ENCODE data around the gene DPM1. TPM values are rescaled to one million over a fixed set of nuclear protein-coding genes. Genes with fewer than 3 reads are reported as not detected.

DPM1 gene
- total and polyA plus RNA-seq, 7 experiments from 2014 or later, result 19.4 to 80.9 (median 43.2) TPM

- ChIA-PET CTCF (interaction anchor here (0.6 to 1.5 kb wide), 4 partner anchors 17 to 165 kb away, joined by 3 to 6 read pairs (median 4); partner anchors contain the start of gene ADNP), POLR2A (interaction anchor here (0.9 to 3.2 kb wide), 8 partner anchors 11 to 447 kb away, joined by 3 to 95 read pairs (median 14); partner anchors contain the start of genes ADNP, BCAS4 and PTPN1)
- no peak for DNase-seq
- peak overlapping the region; percentile 92 to 99 (median 98) for H3K4me3 Mint-ChIP-seq
- peaks cover 0 to 2% (median 0%) of the 10 kb centered on the region in 5 donors for H3K27me3 Mint-ChIP-seq
- H3K36me3 Mint-ChIP-seq, result peaks cover 0 to 19% (median 11%) of the 10 kb centered on the region in 5 donors
- H3K4me1 ChIP-seq (ENCODE audit: control insufficient read depth in 2 of 2, insufficient read depth in 2 of 2, low read length in 2 of 2), result peaks cover 22 to 25% of the 10 kb centered on the region in 2 donors
- H3K27ac Mint-ChIP-seq, result peak overlapping the region; percentile 97 to 100 (median 100)
- peak overlapping the region; percentile 93 for H3K27ac ChIP-seq (ENCODE audit: low read depth, low read length)
- peaks cover 4 to 37% (median 7%) of the 10 kb centered on the region in 3 experiments for H3K36me3 ChIP-seq (ENCODE audit: control insufficient read depth in 2 of 3, insufficient read depth in 3 of 3, low read length in 3 of 3)
- no peak for ATAC-seq
- intact Hi-C loops (cut with micrococcal nuclease), result no loop called here
- peaks cover 25 to 82% (median 65%) of the 10 kb centered on the region in 7 donors for H3K4me1 Mint-ChIP-seq
- peaks cover 0 to 3% (median 0%) of the 10 kb centered on the region in 11 donors for H3K9me3 Mint-ChIP-seq
- H3K4me3 ChIP-seq (ENCODE audit: low read length), result peak overlapping the region; percentile 93
- H3K9me3 ChIP-seq (ENCODE audit: control insufficient read depth in 2 of 3, low read length in 3 of 3), result no peaks in the 10 kb centered on the region
- H3K27me3 ChIP-seq (ENCODE audit: control insufficient read depth in 2 of 2, insufficient read depth in 2 of 2, low read length in 2 of 2), result no peaks in the 10 kb centered on the region
These were observed 1.1 kb downstream of the DPM1 start for GRCh38 chr20:50957276-50957675.

GRCh38 chr20:50953821-50954220 lies 4.5 kb downstream of the DPM1 start:
- CTCF ChIA-PET, result interaction anchor here (0.6 kb wide), 1 partner anchor 1093 kb away, joined by 3 read pairs; no protein-coding TSS in a partner anchor

GRCh38 chr20:50953196-50953595 lies 5.1 kb downstream of the DPM1 start:
- Histone ChIP-seq H3K4me3 (ENCODE audit: low read length) (no peak overlapping the region), H3K27ac (ENCODE audit: low read depth, low read length) (no peak overlapping the region), H3K4me1 (ENCODE audit: control insufficient read depth in 2 of 2, insufficient read depth in 2 of 2, low read length in 2 of 2) (peaks cover 13 to 18% of the 10 kb centered on the region in 2 donors), H3K9me3 (ENCODE audit: control insufficient read depth in 2 of 3, low read length in 3 of 3) (no peaks in the 10 kb centered on the region), H3K36me3 (ENCODE audit: control insufficient read depth in 2 of 3, insufficient read depth in 3 of 3, low read length in 3 of 3) (peaks cover 21 to 66% (median 22%) of the 10 kb centered on the region in 3 experiments), H3K27me3 (ENCODE audit: control insufficient read depth in 2 of 2, insufficient read depth in 2 of 2, low read length in 2 of 2) (no peaks in the 10 kb centered on the region)
- ChIA-PET POLR2A (interaction anchor here (1.0 kb wide), 1 partner anchor 21 kb away, joined by 3 read pairs; no protein-coding TSS in a partner anchor), CTCF (no interaction called here)
- Mint-ChIP-seq H3K36me3 (peaks cover 8 to 29% (median 17%) of the 10 kb centered on the region in 5 donors), H3K9me3 (peaks cover 0 to 3% (median 0%) of the 10 kb centered on the region in 11 donors), H3K4me3 (no peak overlapping the region), H3K27ac (no peak overlapping the region), H3K27me3 (no peaks in the 10 kb centered on the region), H3K4me1 (peaks cover 27 to 56% (median 39%) of the 10 kb centered on the region in 7 donors)
- intact Hi-C loops (cut with micrococcal nuclease), result no loop called here
- no peak for DNase-seq
- ATAC-seq, result no peak

More at GRCh38 chr20:50953821-50954220, 4.5 kb downstream of the DPM1 start:
- intact Hi-C loops (cut with micrococcal nuclease), result no loop called here
- H3K27me3 Mint-ChIP-seq, result peaks cover 0 to 2% (median 0%) of the 10 kb centered on the region in 5 donors
- H3K4me1 Mint-ChIP-seq, result peaks cover 27 to 62% (median 42%) of the 10 kb centered on the region in 7 donors
- H3K4me3 Mint-ChIP-seq, result no peak overlapping the region
- H3K36me3 ChIP-seq (ENCODE audit: control insufficient read depth in 2 of 3, insufficient read depth in 3 of 3, low read length in 3 of 3), result peaks cover 17 to 63% (median 18%) of the 10 kb centered on the region in 3 experiments
- no peak overlapping the region for H3K27ac ChIP-seq (ENCODE audit: low read depth, low read length)
- POLR2A ChIA-PET, result no interaction called here
- ATAC-seq, result no peak
- no peak overlapping the region for H3K27ac Mint-ChIP-seq
- H3K27me3 ChIP-seq (ENCODE audit: control insufficient read depth in 2 of 2, insufficient read depth in 2 of 2, low read length in 2 of 2), result no peaks in the 10 kb centered on the region
- no peak for DNase-seq
- peaks cover 13 to 18% of the 10 kb centered on the region in 2 donors for H3K4me1 ChIP-seq (ENCODE audit: control insufficient read depth in 2 of 2, insufficient read depth in 2 of 2, low read length in 2 of 2)
- no peaks in the 10 kb centered on the region for H3K9me3 ChIP-seq (ENCODE audit: control insufficient read depth in 2 of 3, low read length in 3 of 3)
- H3K9me3 Mint-ChIP-seq, result peaks cover 0 to 3% (median 0%) of the 10 kb centered on the region in 11 donors
- H3K4me3 ChIP-seq (ENCODE audit: low read length), result no peak overlapping the region
- H3K36me3 Mint-ChIP-seq, result peaks cover 8 to 27% (median 17%) of the 10 kb centered on the region in 5 donors

- POLR2A ChIA-PET, result interaction anchor here (1.0 to 3.0 kb wide), 3 partner anchors 10 to 17 kb away, joined by 3 to 15 read pairs (median 5); partner anchors contain the start of genes ADNP, DPM1 and MOCS3
- ATAC-seq, result no peak
- peaks cover 0 to 1% (median 0%) of the 10 kb centered on the region in 11 donors for H3K9me3 Mint-ChIP-seq
These were observed 10.1 kb downstream of the DPM1 start for GRCh38 chr20:50948132-50948785.

GRCh38 chr20:50943069-50943468 lies 15.3 kb downstream of the DPM1 start:
- peak overlapping the region in 2 of 9 donors; percentile 12 to 33 for H3K27ac Mint-ChIP-seq
- H3K27me3 ChIP-seq (ENCODE audit: control insufficient read depth in 2 of 2, insufficient read depth in 2 of 2, low read length in 2 of 2), result no peaks in the 10 kb centered on the region
- no peaks in the 10 kb centered on the region for H3K9me3 ChIP-seq (ENCODE audit: control insufficient read depth in 2 of 3, low read length in 3 of 3)
- no peak for DNase-seq
- peaks cover 4 to 29% (median 13%) of the 10 kb centered on the region in 5 donors for H3K36me3 Mint-ChIP-seq
- no peak overlapping the region for H3K4me3 ChIP-seq (ENCODE audit: low read length)
- H3K4me1 ChIP-seq (ENCODE audit: control insufficient read depth in 2 of 2, insufficient read depth in 2 of 2, low read length in 2 of 2), result no peaks in the 10 kb centered on the region
- H3K36me3 ChIP-seq (ENCODE audit: control insufficient read depth in 2 of 3, insufficient read depth in 3 of 3, low read length in 3 of 3), result peaks cover 28 to 85% (median 37%) of the 10 kb centered on the region in 3 experiments
- H3K9me3 Mint-ChIP-seq, result no peaks in the 10 kb centered on the region
- no peaks in the 10 kb centered on the region for H3K27me3 Mint-ChIP-seq
- POLR2A ChIA-PET, result interaction anchor here (2.8 to 3.5 kb wide), 2 partner anchors 12 to 15 kb away, joined by 12 to 19 read pairs; partner anchors contain the start of genes ADNP, DPM1 and MOCS3
- no peak overlapping the region for H3K27ac ChIP-seq (ENCODE audit: low read depth, low read length)
- H3K4me1 Mint-ChIP-seq, result peaks cover 0 to 5% (median 0%) of the 10 kb centered on the region in 7 donors
- H3K4me3 Mint-ChIP-seq, result no peak overlapping the region
- CTCF ChIA-PET, result no interaction called here
- peak; percentile 44 for ATAC-seq
- intact Hi-C loops (cut with micrococcal nuclease), result no loop called here

More at GRCh38 chr20:50948132-50948785, 10.1 kb downstream of the DPM1 start:
- Mint-ChIP-seq H3K4me3 (no peak overlapping the region), H3K36me3 (peaks cover 12 to 41% (median 22%) of the 10 kb centered on the region in 5 donors), H3K27me3 (no peaks in the 10 kb centered on the region), H3K27ac (peak overlapping the region in 1 of 9 donors; percentile 42), H3K4me1 (peaks cover 3 to 21% (median 12%) of the 10 kb centered on the region in 7 donors)
- Histone ChIP-seq H3K4me1 (ENCODE audit: control insufficient read depth in 2 of 2, insufficient read depth in 2 of 2, low read length in 2 of 2) (no peaks in the 10 kb centered on the region), H3K4me3 (ENCODE audit: low read length) (no peak overlapping the region), H3K27me3 (ENCODE audit: control insufficient read depth in 2 of 2, insufficient read depth in 2 of 2, low read length in 2 of 2) (no peaks in the 10 kb centered on the region), H3K9me3 (ENCODE audit: control insufficient read depth in 2 of 3, low read length in 3 of 3) (no peaks in the 10 kb centered on the region), H3K27ac (ENCODE audit: low read depth, low read length) (no peak overlapping the region), H3K36me3 (ENCODE audit: control insufficient read depth in 2 of 3, insufficient read depth in 3 of 3, low read length in 3 of 3) (peaks cover 36 to 90% (median 43%) of the 10 kb centered on the region in 3 experiments)
- intact Hi-C loops (cut with micrococcal nuclease), result no loop called here
- CTCF ChIA-PET, result interaction anchor here (0.9 kb wide), 1 partner anchor 154 kb away, joined by 3 read pairs; the partner anchor contains the start of gene BCAS4
- no peak for DNase-seq

GRCh38 chr20:50933589-50933988 lies 24.7 kb downstream of the DPM1 start:
- Histone ChIP-seq H3K27me3 (ENCODE audit: control insufficient read depth in 2 of 2, insufficient read depth in 2 of 2, low read length in 2 of 2) (no peaks in the 10 kb centered on the region), H3K9me3 (ENCODE audit: control insufficient read depth in 2 of 3, low read length in 3 of 3) (no peaks in the 10 kb centered on the region), H3K4me3 (ENCODE audit: low read length) (no peak overlapping the region), H3K4me1 (ENCODE audit: control insufficient read depth in 2 of 2, insufficient read depth in 2 of 2, low read length in 2 of 2) (peaks cover 12 to 18% of the 10 kb centered on the region in 2 donors), H3K36me3 (ENCODE audit: control insufficient read depth in 2 of 3, insufficient read depth in 3 of 3, low read length in 3 of 3) (peaks cover 10 to 20% (median 11%) of the 10 kb centered on the region in 3 experiments), H3K27ac (ENCODE audit: low read depth, low read length) (no peak overlapping the region)
- DNase-seq (no peak), ATAC-seq (no peak)
- peak overlapping the region in 6 of 9 donors; percentile 26 to 99 (median 82) for H3K27ac Mint-ChIP-seq
- POLR2A ChIA-PET, result interaction anchor here (0.8 to 6.0 kb wide), 2 partner anchors 24 to 140 kb away, joined by 4 to 95 read pairs; partner anchors contain the start of genes DPM1 and MOCS3
- H3K36me3 Mint-ChIP-seq, result peaks cover 0 to 28% (median 15%) of the 10 kb centered on the region in 5 donors
- H3K27me3 Mint-ChIP-seq, result no peaks in the 10 kb centered on the region
- H3K9me3 Mint-ChIP-seq, result peaks cover 0 to 3% (median 0%) of the 10 kb centered on the region in 11 donors
- no peak overlapping the region for H3K4me3 Mint-ChIP-seq
- CTCF ChIA-PET, result interaction anchor here (0.7 kb wide), 1 partner anchor 139 kb away, joined by 3 read pairs; the partner anchor contains the start of gene BCAS4
- intact Hi-C loops (cut with micrococcal nuclease), result loop anchor here in 1 of 2 donors (10.0 kb wide), 1 partner anchor 819 kb away; the partner anchor contains the start of gene UBE2V1
- peaks cover 12 to 27% (median 18%) of the 10 kb centered on the region in 7 donors for H3K4me1 Mint-ChIP-seq
